GM12878 (cell line): ENCODE results near the gene PCDHGC4. TPM values are rescaled to one million over a fixed set of nuclear protein-coding genes. Genes with fewer than 3 reads are reported as not detected.
A peak's percentile ranks its signal among the peaks of the same experiment; 100 is the strongest.

Source experiments
- ATAC-seq: fragments of 200-7000 bp; cut with Tn5 transposase; 3 replicates; pipeline ENCODE4 v1.9.1; 2020; ENCODE audit warnings: mild to moderate bottlenecking, moderate library complexity
- BruUV-seq: library from RNA; stranded (reverse); fragments of 400-500 nt; replicated peaks from 2 replicates; lab custom pipeline; 2021; lab: Mats Ljungman, UMichigan
- CTCF ChIA-PET: fragments of 300-600 bp; sonication (Branson Sonifier 250); formaldehyde crosslinking; extraction: SDS; loops from one replicate; lab custom pipeline; 2021; ENCODE audit warnings: inconsistent platforms; lab: Yijun Ruan, JAX
- POLR2A ChIA-PET: fragments of 350-600 bp; formaldehyde crosslinking; extraction: SDS; loops from one replicate; lab custom pipeline; 2021; ENCODE audit warnings: inconsistent platforms; lab: Charles Lee
- RAD21 ChIA-PET: fragments of 300-600 bp; sonication (Branson Sonifier 250); formaldehyde crosslinking; loops from one replicate; lab custom pipeline; 2023; ENCODE audit warnings: antibody characterized with exemption; ENCODE audit not compliant: unreplicated experiment; lab: Charles Lee
- SMC1A ChIA-PET: fragments of 300-600 bp; sonication (Branson Sonifier 250); formaldehyde crosslinking; loops from one replicate; lab custom pipeline; 2023; ENCODE audit not compliant: unreplicated experiment, uncharacterized antibody; lab: Charles Lee
- DNase-seq: peaks from one replicate; pipeline ENCODE4 v3.0.0-alpha.2; 2011; ENCODE audit warnings: low read depth, low spot score
- FAIRE-seq: peaks from 3 replicates; lab custom pipeline; 2011; peaks lifted over from hg19 to GRCh38; lab: Jason Lieb, UNC
- H2AFZ ChIP-seq: 2 replicates; pipeline ENCODE4 v1.6.0; 2011; ENCODE audit warnings: low read depth, low read length, control low read depth; ENCODE audit not compliant: control insufficient read depth
- H3K27ac ChIP-seq: 2 replicates; pipeline ENCODE4 v1.5.1; 2011; ENCODE audit warnings: control low read depth; ENCODE audit not compliant: control insufficient read depth, insufficient read depth
- H3K27me3 ChIP-seq, 2 experiments: replicated peaks in 1 of 2; 2 replicates each; pipeline versions ENCODE4 v1.6.0 to v1.6.1; 2011; ENCODE audit warnings: low read length in 1 of 2; ENCODE audit not compliant: control insufficient read depth in 2 of 2, insufficient read depth in 2 of 2
- H3K36me3 ChIP-seq, 2 experiments: 2 replicates each; pipeline ENCODE4 v1.5.1; 2011; ENCODE audit warnings: low read length in 1 of 2; ENCODE audit not compliant: control insufficient read depth in 2 of 2, insufficient read depth in 2 of 2
- H3K4me1 ChIP-seq: 2 replicates; pipeline ENCODE4 v1.6.1; 2011; ENCODE audit warnings: mild to moderate bottlenecking, low read length, moderate library complexity, mixed read lengths; ENCODE audit not compliant: control insufficient read depth, insufficient read depth
- H3K4me2 ChIP-seq: 2 replicates; pipeline ENCODE4 v1.6.0; 2011; ENCODE audit warnings: control low read depth; ENCODE audit not compliant: control insufficient read depth, insufficient read depth
- H3K4me3 ChIP-seq: fragments of 200-600 bp; sonication (generic); 2 replicates; pipeline ENCODE4 v1.5.1; 2016
- H3K79me2 ChIP-seq: 2 replicates; pipeline ENCODE4 v1.6.0; 2011; ENCODE audit warnings: low read length; ENCODE audit not compliant: control insufficient read depth, insufficient read depth
- H3K9ac ChIP-seq: 2 replicates; pipeline ENCODE4 v1.8.0; 2011; ENCODE audit warnings: low read length, control low read depth, mixed read lengths; ENCODE audit not compliant: control insufficient read depth, insufficient read depth
- H3K9me3 ChIP-seq: replicated peaks from 3 replicates; pipeline ENCODE4 v1.5.1; 2011; ENCODE audit warnings: mild to moderate bottlenecking, low read length; ENCODE audit not compliant: control insufficient read depth, insufficient read depth
- H4K20me1 ChIP-seq: 2 replicates; pipeline ENCODE4 v1.6.0; 2011; ENCODE audit not compliant: control insufficient read depth, insufficient read depth
- BACH1 ChIP-seq: fragments of 450-650 bp; IDR thresholded peaks from 2 replicates; pipeline ENCODE4 v1.6.1; 2017; ENCODE audit warnings: mild to moderate bottlenecking, borderline replicate concordance
- CBX3 ChIP-seq: fragments of 200-600 bp; sonication (generic); IDR thresholded peaks from 2 replicates; pipeline ENCODE4 v1.6.1; 2016; ENCODE audit warnings: low read depth, borderline replicate concordance
- HDAC6 ChIP-seq: fragments of 200-600 bp; sonication (generic); IDR thresholded peaks from one replicate; pipeline ENCODE4 v1.8.0; 2017; ENCODE audit warnings: antibody characterized with exemption; ENCODE audit not compliant: unreplicated experiment
- JUNB ChIP-seq: IDR thresholded peaks from 2 replicates; pipeline ENCODE4 v1.6.1; 2016; ENCODE audit warnings: antibody characterized with exemption, mild to moderate bottlenecking
- MTA2 ChIP-seq: fragments of 450-650 bp; IDR thresholded peaks from 2 replicates; pipeline ENCODE4 v1.6.1; 2016; ENCODE audit warnings: low read depth, mild to moderate bottlenecking, moderate library complexity
- SIN3A ChIP-seq: IDR thresholded peaks from 2 replicates; pipeline ENCODE4 v1.6.1; 2012; ENCODE audit warnings: low read depth, low read length, improper control_type of control experiment
- SRF ChIP-seq, 2 experiments: IDR thresholded peaks; 2 replicates each; pipeline ENCODE4 v1.6.1; 2011; ENCODE audit warnings: low read depth in 2 of 2, low read length in 2 of 2, mild to moderate bottlenecking in 1 of 2, moderate library complexity in 1 of 2
- YY1 ChIP-seq: IDR thresholded peaks from 2 replicates; pipeline ENCODE4 v1.6.1; 2011; ENCODE audit warnings: low read depth, mild to moderate bottlenecking, low read length
- ZNF207 ChIP-seq: fragments of 450-650 bp; IDR thresholded peaks from 2 replicates; pipeline ENCODE4 v1.6.1; 2014; ENCODE audit warnings: antibody characterized with exemption, mild to moderate bottlenecking, borderline replicate concordance
- WGBS: methylation state at CpG from one replicate; pipeline ENCODE4 v1.1.6; 2016; ENCODE audit warnings: low lambda C conversion rate; ENCODE audit not compliant: insufficient replicate concordance, insufficient coverage; ENCODE audit errors: missing lambda C conversion rate; 5-methylcytosine and 5-hydroxymethylcytosine counted together
- in situ Hi-C: fragments of 300-500 bp; cut with MboI; formaldehyde crosslinking; loops from 9 replicates; pipeline ENCODE4 v1.14.3; 2018; ENCODE audit warnings: mixed read lengths
- intact Hi-C: fragments of 100-400 bp; cut with micrococcal nuclease; formaldehyde crosslinking; loops from one replicate; pipeline ENCODE4 v1.14.2; 2022; ENCODE audit not compliant: unreplicated experiment
- polyA plus RNA-seq, 11 experiments: library from polyadenylated mRNA; depleted of rRNA in 4 of 11; unstranded in 6 of 11; stranded (reverse) in 5 of 11; fragments of >200 nt; fragmentation: Nextera tagmentation in 4 of 11; fragmentation: Illumina TruSeq in 1 of 11; extraction: Ambion mirVana in 4 of 11; extraction: Trizol in 1 of 11; gene quantifications; 1 replicate in 1 of 11; 2 replicates in 10 of 11; pipeline versions ENCODE4 v1.2.1 to v1.2.3, GENCODE V29; 2011 to 2016; ENCODE audit warnings: inconsistent platforms in 2 of 11, missing spikeins in 2 of 11, low read depth in 1 of 11
- total RNA-seq, 4 experiments: library from RNA; depleted of rRNA in 3 of 4; stranded (reverse); fragments of >200 nt in 3 of 4; fragmentation: Illumina TruSeq in 1 of 4; extraction: Trizol in 1 of 4; gene quantifications; 2 replicates each; pipeline versions ENCODE4 v1.2.1 to v1.2.3, GENCODE V29; 2013 to 2021

PCDHGC4 gene
- total and polyA plus RNA-seq, 10 of the 15 experiments (the other 5 are each of a cell fraction or from before 2014, with no cell fraction given), result 0.04 to 1.2 (median 0.52) TPM

DNA sequence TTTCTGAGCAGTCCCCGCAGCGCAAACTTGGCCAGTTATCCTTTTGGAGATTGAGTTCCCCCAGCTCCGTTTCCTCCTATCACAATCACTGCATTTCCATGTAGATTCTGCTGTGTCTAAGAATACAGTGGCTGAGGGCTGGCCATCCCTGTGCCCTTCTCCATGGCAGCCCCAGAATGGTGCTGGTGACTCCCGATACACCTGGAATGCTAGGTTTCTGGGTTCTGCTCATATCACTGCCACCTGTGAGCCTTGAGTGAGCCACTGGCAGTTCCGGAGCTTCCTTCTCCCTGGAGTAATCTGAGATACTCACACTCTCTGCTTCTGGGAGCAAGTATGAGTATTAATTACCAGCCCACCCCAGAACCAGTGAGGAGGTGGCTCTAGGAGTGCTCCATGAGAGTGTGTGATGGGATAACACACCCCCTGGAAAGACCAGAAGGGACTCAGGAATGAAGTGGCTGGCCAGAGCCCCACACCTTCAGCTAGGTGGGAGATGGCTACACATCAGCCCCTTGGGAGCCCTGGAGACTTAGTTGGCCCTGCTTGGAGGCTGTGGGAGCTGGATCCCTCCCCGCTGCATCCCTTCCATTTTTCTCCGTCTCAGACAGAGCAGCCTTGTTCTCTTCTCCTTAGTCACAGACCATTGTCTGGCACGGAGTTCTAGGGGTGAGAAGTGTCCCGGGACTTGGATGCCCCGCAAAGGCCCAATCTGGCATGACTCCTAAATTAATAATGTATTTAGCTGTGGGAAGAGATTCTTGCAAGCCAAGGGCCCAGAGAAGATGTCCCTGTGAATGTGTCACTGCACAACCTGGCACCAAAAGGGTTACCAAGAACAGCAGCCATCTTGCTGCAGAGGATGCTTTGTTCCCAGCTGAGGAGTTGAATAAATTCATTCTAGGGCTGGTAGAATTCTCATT is 8.9 kb downstream of the PCDHGC4 start:
- Histone ChIP-seq H3K27ac (no peak overlapping the region), H4K20me1 (no peaks in the 10 kb centered on the region), H3K36me3 (no peaks in the 10 kb centered on the region), H3K9me3 (no peaks in the 10 kb centered on the region; the same call in 2 of the 3 replicates), H3K4me3 (no peak overlapping the region), H3K27me3 (no peaks in the 10 kb centered on the region; a peak in 1 of 4 replicates), H3K9ac (no peak overlapping the region), H3K79me2 (no peaks in the 10 kb centered on the region), H2AFZ (no peak overlapping the region), H3K4me2 (no peak overlapping the region), H3K4me1 (peaks cover 24% of the 10 kb centered on the region)
- POLR2A ChIA-PET, result interaction anchor here (0.7 kb wide), 1 partner anchor 13 kb away, joined by 3 read pairs; no protein-coding TSS in a partner anchor
- WGBS, result 97% methylated on average over 10 of the region's 10 CpGs
- no peak for ATAC-seq
- no peak for DNase-seq
- RAD21 ChIA-PET, result interaction anchor here (1.0 kb wide), 2 partner anchors 28 to 71 kb away, joined by 3 read pairs; no protein-coding TSS in a partner anchor
- TF ChIP-seq YY1 (0 out of 2 replicates have a peak, but pooled peaks have one; percentile 32), SIN3A (no peak)
- CTCF ChIA-PET, result interaction anchor here (0.8 to 3.4 kb wide), 11 partner anchors 12 to 98 kb away, joined by 3 to 19 read pairs (median 5); no protein-coding TSS in a partner anchor
- SMC1A ChIA-PET, result interaction anchor here (1.0 to 2.0 kb wide), 6 partner anchors 9 to 19 kb away, joined by 3 to 6 read pairs (median 3); partner anchors contain the start of gene PCDHGC3
- FAIRE-seq, result no peak
- BruUV-seq, result no TSS peak
- intact Hi-C loops (no loop called here), in situ Hi-C loops (no loop called here)

- Histone ChIP-seq H3K9me3 (no peaks in the 10 kb centered on the region; the same call in 2 of the 3 replicates), H2AFZ (peak overlapping the region; percentile 34; the same call in 1 of the 2 replicates), H3K27ac (no peak overlapping the region), H3K4me1 (peaks cover 24% of the 10 kb centered on the region), H3K79me2 (no peaks in the 10 kb centered on the region), H3K9ac (no peak overlapping the region), H3K4me3 (no peak overlapping the region), H3K4me2 (peak overlapping the region; percentile 25; the same call in 1 of the 2 replicates), H4K20me1 (no peaks in the 10 kb centered on the region), H3K36me3 (no peaks in the 10 kb centered on the region), H3K27me3 (no peaks in the 10 kb centered on the region; a peak in 1 of 4 replicates)
- FAIRE-seq (no peak), DNase-seq (no peak), ATAC-seq (no peak)
- intact Hi-C loops, result no loop called here
- ChIA-PET POLR2A (interaction anchor here (0.6 kb wide), 1 partner anchor 13 kb away, joined by 3 read pairs; no protein-coding TSS in a partner anchor), CTCF (interaction anchor here (0.8 to 3.4 kb wide), 3 partner anchors 13 to 99 kb away, joined by 3 to 11 read pairs (median 4); no protein-coding TSS in a partner anchor), SMC1A (no interaction called here), RAD21 (no interaction called here)
- in situ Hi-C loops, result no loop called here
- TF ChIP-seq BACH1 (no peak), MTA2 (no peak), ZNF207 (no peak), HDAC6 (no peak), CBX3 (no peak), JUNB (no peak), SRF (IDR thresholded peaks at IDR 0.05; ENCODE audit: low read depth in 2 of 2, low read length in 2 of 2) (no peak)
- no TSS peak for BruUV-seq
- 88% methylated on average over 21 of the region's 22 CpGs for WGBS
Measured at GRCh38 chr5:141494761-141495452, 10.1 kb downstream of the PCDHGC4 start.
